IPS-18c (cell line): ENCODE data around the gene KCNJ10.

Experiments used
- H3K4me3 ChIP-seq: 2 replicates; pipeline ENCODE4 v1.7.0; 2013; ENCODE audit warnings: low read depth, mild to moderate bottlenecking, low read length, moderate library complexity; ENCODE audit not compliant: insufficient read depth
- H3K9me3 ChIP-seq: one replicate; pipeline ENCODE4 v1.6.1; 2013; ENCODE audit warnings: mild to moderate bottlenecking, low read length, moderate library complexity; ENCODE audit not compliant: control insufficient read depth, insufficient read depth

Gene KCNJ10

GRCh38 chr1:160091666-160092223 lies 21.8 kb upstream of the KCNJ10 start:
- no peak overlapping the region for H3K4me3 ChIP-seq
- no peaks in the 10 kb centered on the region for H3K9me3 ChIP-seq

GRCh38 chr1:160090760-160091159 lies 20.8 kb upstream of the KCNJ10 start:
- Histone ChIP-seq H3K4me3 (no peak overlapping the region), H3K9me3 (no peaks in the 10 kb centered on the region)

- no peak overlapping the region for H3K4me3 ChIP-seq
- no peaks in the 10 kb centered on the region for H3K9me3 ChIP-seq
These were observed 19.9 kb upstream of the KCNJ10 start for GRCh38 chr1:160089883-160090282.

- Histone ChIP-seq H3K9me3 (no peaks in the 10 kb centered on the region), H3K4me3 (no peak overlapping the region)
These were observed 17.2 kb upstream of the KCNJ10 start for GRCh38 chr1:160087118-160087662.

- no peaks in the 10 kb centered on the region for H3K9me3 ChIP-seq
- H3K4me3 ChIP-seq: no peak overlapping the region
These were observed 16.5 kb upstream of the KCNJ10 start for GRCh38 chr1:160086456-160086892.

- H3K4me3 ChIP-seq: no peak overlapping the region
- H3K9me3 ChIP-seq: no peaks in the 10 kb centered on the region
These were observed 15.9 kb upstream of the KCNJ10 start for GRCh38 chr1:160085686-160086455.

GRCh38 chr1:160084771-160085321 lies 14.9 kb upstream of the KCNJ10 start:
- H3K4me3 ChIP-seq: no peak overlapping the region
- no peaks in the 10 kb centered on the region for H3K9me3 ChIP-seq

- Histone ChIP-seq H3K4me3 (peak overlapping the region; percentile 44), H3K9me3 (no peaks in the 10 kb centered on the region)
These were observed 14.2 kb upstream of the KCNJ10 start for GRCh38 chr1:160083968-160084770.

GRCh38 chr1:160082926-160083325 lies 13.0 kb upstream of the KCNJ10 start:
- peaks cover 2% of the 10 kb centered on the region for H3K9me3 ChIP-seq

GRCh38 chr1:160082487-160082886 lies 12.5 kb upstream of the KCNJ10 start:
- Histone ChIP-seq H3K9me3 (peaks cover 2% of the 10 kb centered on the region), H3K4me3 (no peak overlapping the region)

More at GRCh38 chr1:160082926-160083325, 13.0 kb upstream of the KCNJ10 start:
- no peak overlapping the region for H3K4me3 ChIP-seq

GRCh38 chr1:160081261-160081936 lies 11.4 kb upstream of the KCNJ10 start, which contains the start of gene KCNJ9:
KCNJ9 (plus strand) TSS chr1:160081538; CDS start chr1:160084031, 2,493 bp downstream.
- Histone ChIP-seq H3K4me3 (no peak within 1 kb of the TSS), H3K9me3 (peaks cover 2% of the 10 kb centered on the region)

GRCh38 chr1:160080381-160081100 lies 10.6 kb upstream of the KCNJ10 start:
- Histone ChIP-seq H3K4me3 (no peak overlapping the region), H3K9me3 (peaks cover 2% of the 10 kb centered on the region)

GRCh38 chr1:160079448-160079847 lies 9.5 kb upstream of the KCNJ10 start:
- H3K4me3 ChIP-seq: no peak overlapping the region
- H3K9me3 ChIP-seq: peaks cover 2% of the 10 kb centered on the region

GRCh38 chr1:160078512-160079195 lies 8.7 kb upstream of the KCNJ10 start:
- Histone ChIP-seq H3K4me3 (no peak overlapping the region; the same call in 1 of the 2 replicates), H3K9me3 (peaks cover 2% of the 10 kb centered on the region)

GRCh38 chr1:160077486-160077885 lies 7.5 kb upstream of the KCNJ10 start:
- Histone ChIP-seq H3K9me3 (peaks cover 2% of the 10 kb centered on the region), H3K4me3 (no peak overlapping the region)

- peaks cover 2% of the 10 kb centered on the region for H3K9me3 ChIP-seq
- H3K4me3 ChIP-seq: no peak overlapping the region
These were observed 6.3 kb upstream of the KCNJ10 start for GRCh38 chr1:160076295-160076694.
